Neutrophil (primary cell): ENCODE measurements around the gene VPS18.

Experiments
- H3K27ac ChIP-seq: fragments of 200-600 bp; sonication (generic); 2 replicates; pipeline ENCODE4 v1.5.1; 2016; ENCODE audit warnings: mild to moderate bottlenecking, moderate library complexity
- H3K27me3 ChIP-seq: fragments of 200-600 bp; sonication (generic); 2 replicates; pipeline ENCODE4 v1.6.0; 2016; ENCODE audit warnings: mild to moderate bottlenecking
- H3K36me3 ChIP-seq: fragments of 200-600 bp; sonication (generic); 2 replicates; pipeline ENCODE4 v1.5.1; 2017
- H3K4me1 ChIP-seq, 2 experiments: fragments of 200-600 bp in 1 of 2; sonication (generic) in 1 of 2; 1 replicate in 1 of 2; 2 replicates in 1 of 2; pipeline versions ENCODE4 v1.5.1 to v1.6.1; 2013 to 2016; ENCODE audit warnings: low read depth in 1 of 2, low read length in 1 of 2, mild to moderate bottlenecking in 1 of 2, moderate library complexity in 1 of 2; ENCODE audit not compliant: control insufficient read depth in 1 of 2, insufficient read depth in 1 of 2
- H3K4me3 ChIP-seq, 2 experiments: fragments of 200-600 bp in 1 of 2; sonication (generic) in 1 of 2; 1 replicate in 1 of 2; 2 replicates in 1 of 2; pipeline ENCODE4 v1.5.1; 2013 to 2016; ENCODE audit warnings: low read depth in 1 of 2, low read length in 1 of 2, mild to moderate bottlenecking in 1 of 2, moderate library complexity in 1 of 2
- H3K9me3 ChIP-seq: fragments of 200-600 bp; sonication (generic); 2 replicates; pipeline ENCODE4 v1.5.1; 2016
- TF ChIP-seq, protein P1 (sequence below): fragments of 200-600 bp; sonication (generic); IDR thresholded peaks from 2 replicates; pipeline ENCODE4 v1.5.1; 2016; ENCODE audit warnings: antibody characterized with exemption

Gene VPS18

GRCh38 chr15:40891138-40891537 lies 3.1 kb upstream of the VPS18 start:
- no peak overlapping the region for H3K4me3 ChIP-seq
- peaks cover 5% of the 10 kb centered on the region for H3K36me3 ChIP-seq
- H3K4me1 ChIP-seq = peaks cover 43 to 45% of the 10 kb centered on the region in 2 experiments
- TF ChIP-seq, protein P1, sequence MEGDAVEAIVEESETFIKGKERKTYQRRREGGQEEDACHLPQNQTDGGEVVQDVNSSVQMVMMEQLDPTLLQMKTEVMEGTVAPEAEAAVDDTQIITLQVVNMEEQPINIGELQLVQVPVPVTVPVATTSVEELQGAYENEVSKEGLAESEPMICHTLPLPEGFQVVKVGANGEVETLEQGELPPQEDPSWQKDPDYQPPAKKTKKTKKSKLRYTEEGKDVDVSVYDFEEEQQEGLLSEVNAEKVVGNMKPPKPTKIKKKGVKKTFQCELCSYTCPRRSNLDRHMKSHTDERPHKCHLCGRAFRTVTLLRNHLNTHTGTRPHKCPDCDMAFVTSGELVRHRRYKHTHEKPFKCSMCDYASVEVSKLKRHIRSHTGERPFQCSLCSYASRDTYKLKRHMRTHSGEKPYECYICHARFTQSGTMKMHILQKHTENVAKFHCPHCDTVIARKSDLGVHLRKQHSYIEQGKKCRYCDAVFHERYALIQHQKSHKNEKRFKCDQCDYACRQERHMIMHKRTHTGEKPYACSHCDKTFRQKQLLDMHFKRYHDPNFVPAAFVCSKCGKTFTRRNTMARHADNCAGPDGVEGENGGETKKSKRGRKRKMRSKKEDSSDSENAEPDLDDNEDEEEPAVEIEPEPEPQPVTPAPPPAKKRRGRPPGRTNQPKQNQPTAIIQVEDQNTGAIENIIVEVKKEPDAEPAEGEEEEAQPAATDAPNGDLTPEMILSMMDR = no peak
- H3K27ac ChIP-seq = peak overlapping the region; percentile 94
- no peaks in the 10 kb centered on the region for H3K9me3 ChIP-seq
- H3K27me3 ChIP-seq = no peaks in the 10 kb centered on the region

GRCh38 chr15:40891810-40892446 lies 2.3 kb upstream of the VPS18 start:
- H3K36me3 ChIP-seq = peaks cover 12% of the 10 kb centered on the region
- peak overlapping the region in 1 of 2 experiments; percentile 98 for H3K4me3 ChIP-seq
- H3K4me1 ChIP-seq = peaks cover 46 to 52% of the 10 kb centered on the region in 2 experiments
- no peaks in the 10 kb centered on the region for H3K9me3 ChIP-seq
- TF ChIP-seq, protein P1 = peak; percentile 59
- H3K27ac ChIP-seq = peak overlapping the region; percentile 94
- no peaks in the 10 kb centered on the region for H3K27me3 ChIP-seq

DNA sequence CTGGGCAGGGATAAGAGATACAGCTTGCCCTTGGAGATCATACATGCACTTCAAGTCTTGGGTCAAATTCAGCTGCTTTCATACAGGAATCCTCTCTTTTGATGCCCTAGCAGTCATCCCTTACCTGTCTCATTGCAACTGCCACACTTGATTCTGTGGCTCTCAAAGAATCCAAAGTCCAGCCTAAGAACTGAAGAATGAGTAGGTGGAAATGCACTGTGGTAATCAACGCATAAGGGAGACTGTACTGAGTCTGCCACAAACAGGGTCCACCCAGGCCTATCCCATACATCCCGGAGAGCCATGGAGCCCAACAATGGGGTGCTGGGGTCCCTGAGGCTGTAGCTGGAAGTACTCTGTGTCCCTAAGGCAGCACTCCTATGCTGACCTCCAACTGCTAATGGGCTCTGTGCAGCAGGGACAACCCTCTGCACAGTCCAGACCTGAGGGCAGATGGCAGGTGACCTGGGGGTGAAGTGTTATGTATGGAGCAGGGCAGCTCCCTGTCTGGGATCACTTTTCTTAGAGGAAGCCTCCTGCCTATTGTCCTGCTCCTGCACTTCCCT lies 1.7 kb upstream of the VPS18 start:
- TF ChIP-seq, protein P1 = no peak
- Histone ChIP-seq H3K27ac (peak overlapping the region; percentile 94), H3K36me3 (peaks cover 18% of the 10 kb centered on the region), H3K27me3 (no peaks in the 10 kb centered on the region), H3K4me3 (peak overlapping the region; percentile 81 to 98), H3K9me3 (no peaks in the 10 kb centered on the region), H3K4me1 (peaks cover 47 to 58% of the 10 kb centered on the region in 2 experiments)

DNA sequence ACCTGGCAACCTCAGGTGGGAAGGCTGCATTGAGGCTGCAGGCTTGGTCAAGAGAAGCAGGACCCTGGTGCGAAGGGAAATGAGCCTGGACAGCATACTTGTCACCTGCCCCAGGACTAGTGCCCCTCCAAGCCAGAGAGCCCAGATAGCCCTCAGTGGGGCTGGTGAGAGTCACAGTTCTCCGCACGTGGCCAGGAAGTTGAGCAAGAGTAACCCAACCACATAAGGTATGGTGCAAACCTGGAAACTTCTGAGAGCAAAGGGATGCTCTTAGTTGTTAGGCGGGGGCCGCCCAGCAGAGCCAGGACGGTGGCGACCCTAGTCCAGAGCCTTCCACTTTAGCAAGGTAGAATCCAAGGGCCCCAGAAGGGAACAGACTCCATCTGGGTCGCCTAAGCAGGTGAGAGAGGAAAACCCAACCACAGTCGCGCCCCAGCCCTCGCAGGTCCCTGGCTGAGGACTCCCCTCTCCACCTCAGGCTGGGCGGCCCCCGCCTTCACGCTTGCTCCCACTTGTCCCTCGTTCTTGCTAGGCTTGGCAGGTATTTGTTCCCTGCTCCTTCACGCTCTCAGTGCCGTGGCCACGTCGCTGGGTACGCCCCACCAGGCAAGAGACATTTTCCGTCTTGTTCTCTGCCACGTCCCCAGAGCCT lies 1.1 kb upstream of the VPS18 start:
- Histone ChIP-seq H3K4me1 (peaks cover 48 to 58% of the 10 kb centered on the region in 2 experiments), H3K27ac (peak overlapping the region; percentile 94), H3K9me3 (no peaks in the 10 kb centered on the region), H3K36me3 (peaks cover 19% of the 10 kb centered on the region), H3K4me3 (peak overlapping the region; percentile 81 to 98), H3K27me3 (no peaks in the 10 kb centered on the region)
- TF ChIP-seq, protein P1 = no peak

DNA sequence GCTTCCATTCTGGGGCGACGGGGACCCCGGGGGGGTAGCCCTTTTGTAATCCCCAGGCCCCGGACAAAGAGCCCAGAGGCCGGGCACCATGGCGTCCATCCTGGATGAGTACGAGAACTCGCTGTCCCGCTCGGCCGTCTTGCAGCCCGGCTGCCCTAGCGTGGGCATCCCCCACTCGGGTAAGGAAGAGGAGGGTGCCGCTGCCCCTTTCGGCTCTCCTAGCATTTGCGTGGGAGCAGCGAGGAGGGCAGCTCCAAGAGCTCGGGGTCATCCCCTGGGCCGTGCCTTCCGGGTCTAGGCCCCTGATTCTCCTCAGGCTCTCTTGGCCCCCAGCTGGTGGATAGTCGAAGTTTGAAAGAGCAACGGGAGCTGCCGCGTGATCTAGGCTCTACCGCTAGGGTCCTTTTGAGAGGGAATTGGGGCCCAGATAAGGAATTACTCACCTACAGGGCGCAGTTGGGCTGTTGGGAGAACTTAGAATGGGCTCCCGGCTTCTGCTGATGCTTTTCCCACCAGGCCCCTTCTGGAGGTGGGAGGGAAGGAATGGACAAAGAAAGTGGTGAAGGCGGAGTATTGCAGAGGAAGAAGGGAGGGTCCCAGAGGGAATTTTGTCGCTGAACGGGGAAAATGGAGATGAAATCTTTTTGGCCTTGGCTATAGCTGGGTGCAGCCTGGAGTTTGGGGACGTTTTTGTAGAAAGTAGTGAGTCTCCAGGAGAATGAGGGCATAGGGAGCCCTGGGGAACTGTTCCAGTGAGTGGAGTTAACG lies 615 bp downstream of the VPS18 start:
- H3K9me3 ChIP-seq = no peaks in the 10 kb centered on the region
- H3K27me3 ChIP-seq = no peaks in the 10 kb centered on the region
- TF ChIP-seq, protein P1 = peak; percentile 51
- peaks cover 34% of the 10 kb centered on the region for H3K36me3 ChIP-seq
- H3K27ac ChIP-seq = peak overlapping the region; percentile 94
- H3K4me1 ChIP-seq = peaks cover 48 to 58% of the 10 kb centered on the region in 2 experiments
- peak overlapping the region; percentile 81 to 98 for H3K4me3 ChIP-seq
